Measurements from ENCODE around the gene TMEM169.

- TF ChIP-seq RAD21 (IDR thresholded peaks at IDR 0.05; ENCODE audit: low read length): no peak
- no peak for TF ChIP-seq CTCF (conservative IDR thresholded peaks at IDR 0.05; ENCODE audit: low read depth, low read length)
- no peak for TF ChIP-seq CEBPB (IDR thresholded peaks at IDR 0.05; ENCODE audit: low read depth, low read length)
- no peak for TF ChIP-seq RFX5 (IDR thresholded peaks at IDR 0.05; ENCODE audit: low read depth, low read length)
- TF ChIP-seq USF2 (IDR thresholded peaks at IDR 0.05; ENCODE audit: low read depth, low read length): no peak
Observed at GRCh38 chr2:216069028-216069427, 12.7 kb upstream of the TMEM169 start.
